CD4-positive, alpha-beta T cell treated with Interferon alpha-2 for 1 hour (primary cell): ENCODE data around the gene COPRS.
A peak's percentile ranks its signal among the peaks of the same experiment; 100 is the strongest.
"Not testable (repeated sequence)": the region's sequence is repeated elsewhere in the genome, so short reads cannot be mapped to it uniquely, and the experiment has no call there.

Experiments
- DNase-seq, 2 donors: peaks; one replicate each; pipeline ENCODE4 v3.0.0-alpha.2; 2020 to 2022

COPRS gene

DNA sequence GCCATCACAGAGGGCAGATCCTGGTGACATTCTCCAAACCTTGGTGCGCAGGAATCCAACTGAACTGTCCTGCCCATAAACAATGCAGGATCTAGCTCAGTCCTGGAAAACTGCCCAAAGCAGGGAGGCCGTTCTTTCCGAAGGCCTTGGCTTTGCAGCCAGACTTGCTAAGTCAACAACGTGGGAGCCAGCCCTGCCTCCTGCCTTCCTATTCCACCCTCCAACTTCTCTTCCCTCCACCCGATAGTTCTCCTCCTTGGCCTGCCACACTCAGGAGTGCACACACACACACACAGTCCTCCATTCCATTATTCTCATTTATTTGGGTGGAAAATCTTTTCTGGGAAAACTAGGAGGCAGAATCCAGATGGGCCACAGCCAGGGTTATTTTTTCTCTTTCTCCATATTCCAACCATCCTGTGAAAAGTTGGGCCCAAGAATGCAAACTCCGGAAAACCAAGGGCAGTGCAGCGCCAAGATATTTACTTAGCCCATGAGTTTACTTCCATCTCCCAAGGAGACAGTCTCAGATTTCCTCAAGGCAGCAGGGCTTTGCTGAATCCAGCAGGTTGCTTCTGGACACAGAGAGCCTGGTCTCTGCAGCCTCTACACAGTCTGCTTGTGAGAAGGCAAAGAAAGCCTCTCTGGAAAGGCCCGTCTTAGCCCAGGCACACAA lies 15.8 kb downstream of the COPRS start:
- DNase-seq, result no peak

DNA sequence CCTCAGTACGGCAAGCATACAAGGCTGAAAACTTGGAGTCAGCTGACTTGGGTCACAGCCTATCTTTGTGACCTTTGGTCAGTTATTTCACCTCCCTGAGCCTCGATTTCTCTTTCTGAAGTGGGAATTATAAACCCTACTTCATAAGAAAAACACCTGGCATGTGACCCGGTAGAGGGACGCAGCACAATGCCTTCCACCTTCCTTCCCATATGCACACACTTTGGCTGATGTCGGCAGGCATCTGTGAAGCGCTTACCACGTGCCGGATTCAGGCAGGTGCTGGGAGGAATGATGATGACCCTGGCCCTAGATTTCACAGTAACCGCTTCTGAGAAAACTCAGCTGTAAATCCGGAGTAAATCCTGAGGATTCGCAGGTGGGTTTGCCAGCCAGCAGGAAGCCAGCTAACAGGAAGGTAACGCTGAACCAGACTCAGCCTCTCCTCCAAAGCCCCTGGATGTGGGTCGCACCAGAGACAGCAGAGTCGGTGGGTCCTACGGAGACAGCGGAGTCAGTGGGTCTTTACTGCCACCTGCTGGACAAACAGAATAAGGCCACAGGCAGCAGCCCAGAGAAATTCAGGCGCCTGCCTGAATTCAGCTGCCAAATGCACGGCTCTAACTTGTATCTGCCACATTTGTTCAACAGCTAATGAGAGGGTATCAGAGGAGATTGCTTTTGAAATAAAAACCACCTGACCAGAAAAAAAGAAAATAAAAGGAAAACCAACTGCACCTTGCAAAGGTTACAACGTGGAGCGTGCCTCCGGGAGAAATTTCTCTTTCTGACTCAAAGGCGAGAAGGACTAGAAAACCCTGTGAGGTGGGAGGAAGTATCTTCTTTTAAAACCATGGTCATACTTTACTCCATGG lies 16.6 kb downstream of the COPRS start:
- DNase-seq, result peak; percentile 62 to 70

DNA sequence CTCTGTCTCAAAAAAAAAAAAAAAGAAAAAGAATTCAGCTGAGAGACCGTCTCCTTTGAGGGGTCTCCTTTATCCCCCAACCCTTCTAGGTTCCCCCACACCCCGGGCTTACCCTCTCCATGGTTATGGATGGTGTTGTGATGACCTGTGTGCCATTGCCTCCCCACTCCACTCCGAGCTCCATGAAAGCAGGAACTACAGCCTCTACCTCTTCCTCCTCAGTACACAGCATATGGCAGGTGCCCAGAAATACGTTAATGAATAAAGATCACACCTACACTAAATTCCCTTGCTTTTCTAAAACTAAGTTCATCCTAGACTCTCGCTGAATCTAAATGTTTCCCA lies 17.2 kb downstream of the COPRS start:
- no peak for DNase-seq

DNA sequence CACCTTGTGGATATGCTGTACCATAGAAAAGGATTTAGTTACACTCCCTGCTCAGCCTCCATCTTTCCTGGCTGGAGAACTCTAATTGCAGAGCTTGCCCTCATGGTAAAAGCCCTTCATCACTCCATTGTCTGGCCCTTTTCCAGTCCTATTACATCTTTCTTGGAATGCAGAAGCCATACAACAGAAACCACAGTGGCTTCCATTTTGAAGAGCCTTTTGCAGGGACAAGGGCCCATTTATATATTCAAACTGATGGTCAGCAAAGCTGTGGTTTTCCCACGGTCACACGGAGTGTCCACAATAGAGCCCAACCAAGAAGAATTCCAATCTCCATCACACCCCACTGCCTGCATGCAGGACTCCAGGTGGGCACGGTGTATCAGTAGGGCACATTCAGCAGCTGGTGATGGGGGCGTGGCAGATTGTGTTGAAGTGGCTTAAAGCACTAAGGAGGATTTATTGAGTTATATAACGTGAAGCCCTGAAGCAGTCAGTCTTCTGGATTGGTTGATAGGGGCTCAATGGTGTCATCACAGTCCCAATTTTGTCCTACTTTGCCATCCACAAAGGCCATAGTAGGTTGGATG lies 20.3 kb downstream of the COPRS start:
- DNase-seq, result no peak

DNA sequence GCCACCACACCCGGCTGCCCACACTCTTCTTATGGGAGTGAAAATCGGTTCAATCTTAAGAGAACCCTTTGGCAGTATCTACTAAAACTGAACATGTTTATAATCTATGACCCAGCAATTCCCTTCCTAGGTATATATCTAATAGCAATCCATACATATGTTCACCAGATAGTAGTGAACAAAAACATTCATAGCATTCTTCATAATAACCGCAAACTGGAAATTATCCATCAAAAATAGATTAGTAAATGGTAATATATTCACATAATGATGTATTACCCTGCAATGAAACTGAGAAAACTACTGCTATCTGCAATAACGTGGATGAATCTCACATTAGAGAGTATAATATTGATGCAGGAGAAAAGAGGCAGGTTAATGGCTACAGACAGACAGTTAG lies 23.1 kb downstream of the COPRS start:
- no peak for DNase-seq

DNA sequence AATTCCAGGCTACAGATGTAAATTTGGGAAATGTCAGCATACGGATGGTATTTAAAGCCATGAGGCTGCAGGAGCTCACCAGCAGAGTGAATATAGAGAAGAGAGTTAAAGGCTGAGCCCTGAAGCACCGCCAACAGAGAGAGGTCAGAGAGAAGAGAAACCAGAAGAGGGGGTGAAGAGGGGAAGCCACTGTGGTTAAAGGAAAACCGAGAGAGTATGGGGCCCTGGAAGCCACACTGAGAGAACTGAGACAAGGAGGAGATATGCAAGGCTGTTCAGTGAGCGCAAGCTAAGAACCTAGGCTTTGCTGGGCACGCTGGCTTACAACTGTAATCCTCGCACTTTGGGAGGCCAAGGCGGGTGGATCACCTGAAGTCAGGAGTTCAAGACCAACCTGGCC lies 24.6 kb downstream of the COPRS start:
- no peak for DNase-seq

DNA sequence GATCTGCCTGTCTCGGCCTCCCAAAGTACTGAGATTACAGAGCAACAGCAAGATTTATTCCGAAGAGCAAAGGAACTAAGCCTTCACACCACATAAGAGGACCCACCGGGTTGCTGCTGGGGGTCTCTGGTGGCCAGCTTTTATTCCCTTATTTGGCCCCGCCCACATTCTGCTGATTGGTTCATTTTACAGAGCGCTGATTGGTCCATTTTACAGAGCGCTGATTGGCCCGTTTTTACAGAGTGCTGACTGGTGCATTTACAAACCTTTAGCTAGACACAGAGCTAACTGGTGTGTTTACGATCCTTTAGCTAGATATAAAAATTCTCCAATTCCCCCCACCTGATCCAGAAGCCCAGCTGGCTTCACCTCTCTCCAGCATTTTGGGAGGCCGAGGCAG lies 26.3 kb downstream of the COPRS start:
- DNase-seq, result no peak

DNA sequence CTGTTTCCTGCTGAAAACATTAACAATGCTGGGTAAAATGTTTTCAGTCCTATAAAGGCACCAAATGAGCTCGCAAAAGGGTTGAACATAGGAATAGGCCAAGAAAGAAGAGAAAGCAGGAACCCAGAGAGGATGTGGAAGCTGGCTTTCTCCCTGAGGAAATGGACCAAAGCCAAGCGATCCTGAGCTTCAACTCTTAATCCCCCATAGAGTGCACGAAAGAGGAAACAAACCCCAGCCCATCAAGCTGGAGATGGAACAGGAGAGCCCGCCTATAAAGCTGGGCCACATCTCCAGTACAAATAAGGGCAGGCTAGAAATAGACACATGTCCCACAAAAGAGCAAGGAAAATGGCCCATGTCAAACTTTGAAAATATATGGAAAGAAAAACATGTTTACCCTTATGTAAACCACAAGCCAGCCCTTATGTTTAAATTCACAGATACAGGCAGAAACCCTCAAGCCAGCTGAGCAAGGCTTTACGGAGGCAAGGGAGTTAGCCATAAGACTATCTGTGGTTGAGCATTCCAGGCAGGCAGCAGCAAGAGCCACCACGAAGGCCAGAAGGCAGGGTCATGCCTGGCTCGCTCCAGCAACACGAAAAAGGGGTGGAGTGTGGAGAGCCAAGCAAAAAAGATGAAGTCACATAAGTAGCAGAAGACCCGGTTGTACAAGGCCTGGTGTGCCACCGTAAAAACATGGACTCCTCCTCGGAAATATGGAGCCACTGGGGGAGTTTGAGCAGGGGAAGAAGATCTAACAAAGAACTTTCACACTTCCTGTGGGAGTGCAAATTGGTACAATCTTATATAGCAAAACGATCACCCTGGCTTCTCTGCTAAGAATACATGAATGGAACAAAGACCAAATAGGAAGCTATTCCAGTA lies 27.8 kb downstream of the COPRS start:
- no peak for DNase-seq

DNA sequence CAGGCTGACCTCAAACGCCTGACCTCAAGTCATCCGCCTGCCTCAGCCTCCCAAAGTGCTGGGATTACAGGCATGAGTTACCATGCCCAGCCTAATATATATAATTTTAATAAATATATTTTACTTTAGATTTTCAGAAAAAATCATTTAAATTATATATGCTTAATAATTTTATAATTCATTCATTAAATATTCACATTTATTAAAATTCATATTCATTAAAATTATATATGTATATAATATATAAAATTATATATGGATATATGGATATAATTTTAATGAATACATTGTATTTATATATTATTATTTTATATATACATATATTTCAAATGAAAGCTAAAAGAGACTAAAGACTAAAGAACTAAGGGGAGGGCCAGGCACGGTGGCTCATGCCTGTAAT lies 29.4 kb downstream of the COPRS start:
- DNase-seq, result no peak

DNA sequence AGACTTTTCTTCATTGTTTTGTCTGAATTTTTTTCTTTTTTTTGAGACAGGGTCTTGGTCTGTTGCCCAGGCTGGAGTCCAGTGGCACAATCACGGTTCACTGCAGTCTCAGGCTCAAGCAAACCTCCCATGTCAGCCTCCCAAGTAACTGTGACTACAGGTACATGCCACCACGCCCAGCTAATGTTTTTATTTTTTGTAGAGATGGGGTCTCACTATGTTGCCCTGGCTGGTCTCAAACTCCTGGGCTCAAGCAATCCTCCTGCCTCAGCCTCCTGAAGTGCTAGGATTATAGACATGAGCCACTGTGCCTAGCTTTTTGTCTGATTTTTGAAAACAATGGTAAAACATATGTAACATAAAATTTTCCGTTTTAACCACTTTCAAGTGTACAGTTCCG lies 30.1 kb downstream of the COPRS start:
- not testable (repeated sequence) for DNase-seq

DNA sequence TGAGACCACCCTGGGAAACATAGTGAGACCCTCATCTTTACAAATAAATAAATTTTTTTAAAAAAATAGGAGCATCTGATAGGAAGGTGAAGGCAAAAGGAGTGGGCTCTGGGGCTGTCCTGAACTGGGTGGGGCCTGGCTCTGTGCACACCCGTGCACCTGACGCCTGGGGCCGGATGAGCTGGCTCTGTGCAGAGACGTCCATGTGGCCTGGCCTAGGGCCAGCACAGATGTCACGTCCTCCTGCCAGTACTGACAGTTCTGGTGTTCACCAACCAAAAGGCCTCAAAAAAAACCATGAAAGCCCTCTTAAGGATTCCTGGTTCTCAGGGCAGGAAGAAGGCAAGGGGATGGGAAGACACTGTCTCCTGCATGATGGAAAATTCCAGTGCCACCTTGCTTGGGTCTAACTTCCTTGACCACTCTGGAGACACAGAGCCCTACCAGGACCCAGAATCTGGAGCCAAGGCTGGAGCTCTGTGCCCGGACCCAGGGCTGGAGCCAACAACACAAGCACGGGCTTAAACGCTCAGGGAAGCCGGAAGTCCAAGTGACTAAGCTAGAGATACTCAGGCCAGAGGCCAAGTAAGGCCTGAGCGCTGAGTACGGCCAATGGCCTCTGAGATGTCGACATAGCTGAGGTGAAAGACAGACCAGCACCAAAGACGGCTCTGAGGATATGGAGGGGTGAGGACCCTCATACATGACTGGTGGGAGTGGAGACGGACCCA lies 32.9 kb downstream of the COPRS start:
- no peak for DNase-seq

DNA sequence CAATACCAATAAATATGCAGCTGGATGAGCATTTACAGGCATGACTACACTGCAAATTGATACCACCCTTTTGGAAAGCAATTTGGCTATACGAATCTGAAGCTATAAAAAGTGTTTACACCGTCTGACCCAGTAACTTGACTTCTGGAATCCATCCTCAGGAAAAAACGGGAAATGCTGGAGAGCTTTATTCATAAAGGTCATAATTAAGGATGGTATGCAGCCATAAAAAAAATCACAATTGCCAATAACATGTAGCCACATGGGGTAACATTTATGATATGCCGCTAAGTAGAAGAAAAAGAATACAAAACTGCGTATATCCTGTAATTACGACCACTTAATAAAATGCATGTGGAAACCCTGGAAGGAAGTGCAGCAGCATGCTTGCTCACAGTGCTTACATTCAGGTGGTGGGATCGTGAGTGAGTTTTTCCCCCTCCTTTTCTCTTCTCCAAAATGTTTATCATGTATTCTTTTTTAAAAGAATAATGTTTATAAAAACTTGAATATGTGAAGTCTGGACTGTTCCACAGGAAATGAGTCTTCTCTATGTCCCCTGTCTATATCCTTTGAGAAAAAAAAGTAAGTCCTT lies 34.2 kb downstream of the COPRS start:
- DNase-seq, result no peak

DNA sequence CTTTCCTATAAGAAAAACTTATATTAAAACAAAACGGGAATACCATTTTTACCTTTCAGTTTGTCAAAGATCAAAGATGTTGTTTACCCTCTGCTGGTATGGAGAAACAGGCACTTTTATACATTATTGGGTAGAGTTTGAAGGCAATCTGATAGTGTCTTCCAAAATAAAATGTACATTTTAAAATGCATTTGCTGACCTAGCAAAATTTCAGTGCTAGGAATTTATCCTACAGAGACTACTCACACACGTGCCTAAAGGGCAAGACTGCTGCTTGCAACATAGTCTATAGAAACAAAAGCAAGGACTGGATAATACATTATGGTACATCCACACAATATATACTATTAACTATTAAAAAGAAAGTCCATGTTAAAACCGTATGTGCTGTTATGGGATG lies 36.0 kb downstream of the COPRS start:
- no peak for DNase-seq

DNA sequence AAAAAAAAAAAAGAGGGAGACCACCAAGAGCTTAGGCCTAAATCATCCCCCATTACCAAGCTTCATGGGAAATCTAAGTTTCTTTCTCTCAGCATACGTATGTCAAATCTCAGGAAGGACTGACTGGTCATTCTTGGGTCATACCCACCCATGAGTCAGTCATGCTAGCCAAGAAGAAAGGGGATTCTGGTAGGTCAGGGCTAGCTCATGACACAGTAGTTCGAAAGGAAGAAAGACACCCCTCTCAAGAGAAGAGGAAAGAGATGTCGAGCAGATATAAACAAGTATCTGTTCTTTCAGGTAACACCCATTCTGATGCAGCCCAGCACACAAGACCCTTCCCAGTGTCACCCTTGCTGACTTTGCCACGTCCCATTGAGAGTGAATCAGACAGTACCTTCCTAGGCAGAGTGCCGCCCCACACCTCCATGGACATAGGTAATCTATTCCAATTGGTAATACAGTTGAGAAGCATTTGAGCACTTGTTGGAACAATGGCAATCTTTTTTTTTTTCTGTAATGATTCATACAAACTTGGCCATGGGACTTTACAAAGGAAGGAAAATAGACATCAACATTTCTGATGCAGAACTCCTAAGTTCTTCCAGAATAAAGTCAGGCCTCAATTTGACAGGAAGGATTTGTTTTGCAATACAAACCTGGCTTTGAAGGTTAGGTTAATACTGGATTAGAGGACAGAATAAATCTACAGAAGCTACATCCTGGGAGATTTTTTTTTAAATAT lies 38.2 kb downstream of the COPRS start:
- DNase-seq, result no peak

DNA sequence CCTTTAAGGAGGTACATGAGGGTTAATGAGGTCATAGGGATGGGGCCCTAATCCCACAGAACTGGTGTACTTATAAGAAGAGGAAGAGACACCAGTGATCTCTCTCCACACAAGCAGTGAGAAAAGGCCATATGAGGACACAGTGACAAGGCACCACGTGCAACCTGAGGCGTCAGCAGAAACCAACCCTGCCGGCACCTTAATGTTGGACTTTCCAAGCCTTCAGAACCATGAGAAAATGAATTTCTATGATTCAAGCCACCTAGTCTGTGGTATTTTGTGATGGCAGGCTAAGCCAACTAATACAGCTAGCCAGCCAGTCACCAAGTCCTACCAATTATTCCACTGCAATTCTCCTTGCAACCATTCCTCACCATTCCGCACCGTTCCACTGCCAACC lies 39.5 kb downstream of the COPRS start:
- DNase-seq, result no peak

DNA sequence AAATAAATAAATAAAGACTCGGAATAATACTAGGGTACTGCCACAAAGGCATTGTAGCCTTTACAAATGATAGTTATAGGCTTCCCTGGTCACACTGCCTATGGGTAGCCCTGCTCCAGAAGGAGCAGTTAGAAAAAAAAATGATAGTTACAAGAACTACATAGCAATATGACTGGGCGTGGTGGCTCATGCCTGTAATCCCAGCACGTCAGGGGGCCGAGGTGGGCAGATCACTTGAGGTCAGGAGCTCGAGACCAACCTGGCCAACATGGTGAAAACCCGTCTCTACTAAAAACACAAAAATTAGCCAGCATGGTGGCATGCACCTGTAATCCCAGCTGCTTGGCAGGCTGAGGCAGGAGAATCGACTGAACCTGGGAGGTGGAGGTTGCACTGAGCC lies 40.2 kb downstream of the COPRS start:
- not testable (repeated sequence) for DNase-seq

DNA sequence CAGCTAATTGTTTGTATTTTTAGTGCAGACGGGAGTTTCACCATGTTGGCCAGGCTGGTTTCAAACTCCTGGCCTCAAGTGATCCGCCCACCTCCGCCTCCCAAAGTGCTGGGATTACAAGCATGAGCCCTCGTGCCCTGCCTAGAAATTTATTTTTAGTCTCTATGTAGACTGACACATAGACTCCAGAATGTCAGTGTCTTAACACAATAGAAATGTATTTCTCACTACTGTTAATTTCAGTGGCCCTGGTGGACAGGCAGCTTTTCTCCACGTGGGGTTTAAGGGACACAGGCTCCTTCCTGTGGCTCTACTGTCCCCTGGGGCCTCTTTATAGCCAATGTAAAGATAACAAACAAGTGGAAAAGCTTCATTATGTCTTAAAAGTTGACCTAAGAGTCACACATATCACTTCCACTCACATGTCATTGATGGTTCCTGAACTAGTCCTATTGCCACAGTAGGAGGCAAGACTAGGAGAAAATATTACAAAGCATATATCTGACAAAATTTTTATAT lies 43.8 kb downstream of the COPRS start:
- DNase-seq, result no peak

DNA sequence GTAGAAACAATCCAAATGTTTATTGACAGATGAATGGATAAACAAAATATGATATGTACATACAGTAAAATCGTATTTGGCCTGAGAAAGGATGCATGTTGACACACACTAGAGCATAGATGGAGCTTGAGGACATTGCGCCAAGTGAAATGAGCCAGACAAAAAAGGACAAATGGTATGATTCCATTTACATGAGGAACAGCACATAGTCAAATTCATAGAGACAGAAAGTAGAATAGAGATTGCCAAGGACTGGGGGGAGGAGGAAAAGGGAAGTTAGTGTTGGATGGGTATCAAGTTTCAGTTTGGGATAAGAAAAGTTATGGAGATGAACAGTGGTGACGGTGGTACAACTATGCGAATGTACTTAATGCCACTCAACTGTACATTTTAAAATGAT lies 47.9 kb downstream of the COPRS start:
- DNase-seq, result no peak

DNA sequence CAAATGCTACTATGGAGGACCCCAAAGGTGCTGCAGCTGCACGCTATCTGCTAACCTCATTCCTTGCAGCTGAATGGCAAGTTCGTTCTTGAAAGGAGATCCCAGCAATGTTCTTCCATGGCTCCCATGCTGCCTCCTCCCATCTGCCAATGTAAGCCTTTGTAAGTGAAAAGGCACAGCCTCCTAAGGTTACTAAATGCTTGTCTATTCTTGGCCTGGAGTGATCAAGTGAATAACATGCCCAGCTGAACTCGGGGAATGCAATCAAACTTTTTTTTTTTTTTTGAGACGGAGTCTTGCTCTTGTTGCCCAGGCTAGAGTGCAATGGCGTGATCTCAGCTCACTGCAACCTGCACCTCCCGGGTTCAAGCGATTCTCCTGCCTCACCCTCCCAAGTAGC lies 49.2 kb downstream of the COPRS start:
- DNase-seq, result not testable (repeated sequence)

DNA sequence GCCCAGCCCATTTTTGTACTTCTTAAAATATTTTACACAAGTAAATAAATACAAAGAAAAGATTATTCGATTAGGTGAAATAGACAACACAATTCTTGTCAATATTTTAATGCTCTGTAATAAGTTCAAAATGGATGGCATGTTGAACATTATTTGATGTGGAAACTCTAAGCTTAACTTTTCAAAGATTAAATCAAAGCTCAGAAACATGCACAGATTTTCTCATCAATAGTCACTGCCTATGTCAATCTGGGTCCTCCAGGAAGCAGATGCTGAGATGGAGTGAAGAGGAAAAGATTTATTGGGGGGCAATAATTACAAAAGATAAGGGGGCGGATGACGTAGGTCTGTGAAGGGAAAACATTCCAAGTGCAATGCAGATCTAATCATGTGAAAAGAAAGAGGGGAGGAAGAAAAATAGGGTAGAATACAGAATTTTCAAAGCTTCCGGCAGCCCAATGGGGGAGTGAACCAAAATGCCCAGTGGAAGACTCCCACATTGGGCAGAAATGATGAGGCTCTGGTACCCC lies 50.5 kb downstream of the COPRS start:
- DNase-seq, result no peak

DNA sequence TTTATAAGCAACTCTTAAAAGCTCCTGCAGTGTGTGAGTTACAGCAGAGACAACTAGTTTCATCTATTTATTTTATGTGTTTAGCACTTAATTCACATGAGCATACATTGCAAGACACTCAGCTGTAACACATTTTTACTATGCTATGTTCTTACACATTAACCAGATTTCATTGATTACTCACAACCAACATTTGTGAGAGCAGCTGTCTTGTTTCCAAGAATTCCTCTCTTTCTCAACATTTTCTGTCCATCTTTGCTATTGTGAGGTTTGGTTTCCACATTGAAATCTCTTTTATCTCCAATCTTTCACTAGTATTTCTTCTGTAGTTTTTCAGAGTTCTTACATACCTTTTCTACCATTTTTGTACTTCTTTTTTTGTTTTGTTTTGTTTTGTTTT lies 51.2 kb downstream of the COPRS start:
- no peak for DNase-seq
